ENCODE results near the gene SIX2. TPM values are rescaled to one million over a fixed set of nuclear protein-coding genes. Genes with fewer than 3 reads are reported as not detected.
"Not testable (repeated sequence)": the region's sequence is repeated elsewhere in the genome, so short reads cannot be mapped to it uniquely, and the experiment has no call there.

Gene SIX2
- not detected in 2 replicates for total RNA-seq

DNA sequence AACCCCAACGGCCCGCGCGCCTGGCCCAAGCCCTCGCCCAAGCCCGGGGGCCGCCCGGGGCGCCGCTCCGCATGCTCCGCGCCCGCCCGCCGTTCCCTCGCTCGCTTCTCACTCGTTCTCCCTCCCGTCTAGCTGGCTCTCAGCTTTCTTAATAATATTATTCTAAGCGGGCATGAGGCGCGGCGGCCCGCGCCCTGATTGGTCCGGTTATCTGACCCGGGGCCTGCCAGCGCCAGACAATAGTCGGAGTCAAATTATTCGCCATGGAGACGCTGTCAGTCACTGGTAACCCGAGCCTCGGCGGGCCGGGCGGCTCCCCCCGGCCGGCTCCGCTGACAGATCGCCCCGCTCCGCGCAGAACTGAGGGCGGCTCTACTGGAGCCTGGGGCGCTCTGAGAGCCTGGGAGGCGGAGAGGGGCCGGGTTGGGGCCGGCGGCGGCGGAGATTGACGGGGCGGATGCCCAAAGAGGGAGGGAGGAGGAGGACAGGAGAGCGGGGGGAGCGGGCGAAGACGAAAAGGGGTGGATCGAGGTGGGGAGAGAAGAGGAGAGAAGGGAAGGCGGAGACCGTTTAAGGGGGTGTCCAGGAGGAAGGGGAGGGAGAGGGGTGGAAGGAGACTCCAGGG lies at the start of gene SIX2:
Gene SIX2 (minus strand): TSS at position 150 of the 625 bp plus-strand sequence. CDS start 342 bp downstream, outside the sequence.
- Mint-ChIP-seq H3K4me3 (ENCODE audit: low read depth) (peak within 1 kb of the TSS; percentile 79), H3K27me3 (ENCODE audit: low read depth) (peaks cover 83% of the 10 kb centered on the region), H3K9me3 (no peaks in the 10 kb centered on the region), H3K36me3 (ENCODE audit: low read depth) (no peaks in the 10 kb centered on the region), H3K4me1 (ENCODE audit: low read depth) (peaks cover 6% of the 10 kb centered on the region), H3K27ac (no peak within 1 kb of the TSS)
- intact Hi-C loops (cut with micrococcal nuclease): loop anchor here (2.0 to 5.0 kb wide), 2 partner anchors 69 to 207 kb away; partner anchors contain the start of gene SIX3
- no peak for DNase-seq (ENCODE audit: low spot score)

DNA sequence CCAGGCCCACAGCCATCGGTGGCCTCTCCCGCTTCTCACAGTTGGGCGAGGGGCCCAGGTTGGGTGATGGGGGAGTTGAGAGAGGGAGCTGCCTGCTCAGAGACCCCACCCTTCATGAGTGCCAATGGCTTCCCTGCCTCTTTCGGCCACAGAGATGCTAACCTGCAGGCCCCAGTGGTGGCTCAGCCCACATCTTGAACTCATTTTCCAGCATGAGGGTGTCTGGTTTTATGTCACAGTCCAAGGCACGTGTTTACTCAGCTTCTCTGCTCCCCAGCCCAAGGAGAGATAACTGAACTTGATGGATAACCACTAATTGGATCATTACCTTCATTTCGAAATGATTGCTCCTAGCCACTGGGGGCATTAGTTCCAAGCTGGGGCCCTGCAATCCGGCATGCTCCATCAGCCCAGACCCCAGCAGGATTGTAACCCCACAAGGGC lies 45.9 kb upstream of the SIX2 start:
- Mint-ChIP-seq H3K4me3 (ENCODE audit: low read depth) (no peak overlapping the region), H3K27me3 (ENCODE audit: low read depth) (no peaks in the 10 kb centered on the region), H3K36me3 (ENCODE audit: low read depth) (no peaks in the 10 kb centered on the region), H3K27ac (no peak overlapping the region), H3K4me1 (ENCODE audit: low read depth) (no peaks in the 10 kb centered on the region), H3K9me3 (no peaks in the 10 kb centered on the region)
- intact Hi-C loops (cut with micrococcal nuclease): no loop called here
- no peak for DNase-seq (ENCODE audit: low spot score)

DNA sequence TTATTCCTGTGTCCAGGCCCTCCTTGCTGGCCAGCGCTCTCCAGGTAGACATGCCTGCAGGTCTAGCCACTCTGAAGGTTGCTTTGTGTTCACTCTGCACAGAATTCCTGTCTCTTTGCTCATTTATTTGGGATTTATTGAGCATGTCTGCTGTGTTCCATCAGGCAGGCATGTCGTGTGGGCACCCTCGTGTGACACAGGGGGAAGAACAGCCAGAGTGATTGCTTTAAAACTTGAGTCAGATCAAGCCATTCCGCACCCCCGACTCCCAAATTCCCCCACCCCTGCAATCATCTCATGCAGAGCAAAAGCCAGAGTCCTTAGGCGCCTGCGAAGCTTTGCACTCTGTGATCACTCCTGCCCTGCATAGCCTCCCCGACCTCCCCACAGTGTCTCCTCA lies 44.7 kb upstream of the SIX2 start:
- Mint-ChIP-seq H3K27me3 (ENCODE audit: low read depth) (no peaks in the 10 kb centered on the region), H3K27ac (no peak overlapping the region), H3K36me3 (ENCODE audit: low read depth) (no peaks in the 10 kb centered on the region), H3K4me3 (ENCODE audit: low read depth) (no peak overlapping the region), H3K9me3 (no peaks in the 10 kb centered on the region), H3K4me1 (ENCODE audit: low read depth) (no peaks in the 10 kb centered on the region)
- intact Hi-C loops (cut with micrococcal nuclease): loop anchor here (5.0 kb wide), 1 partner anchor 33 kb away; no protein-coding TSS in a partner anchor
- DNase-seq (ENCODE audit: low spot score): no peak

DNA sequence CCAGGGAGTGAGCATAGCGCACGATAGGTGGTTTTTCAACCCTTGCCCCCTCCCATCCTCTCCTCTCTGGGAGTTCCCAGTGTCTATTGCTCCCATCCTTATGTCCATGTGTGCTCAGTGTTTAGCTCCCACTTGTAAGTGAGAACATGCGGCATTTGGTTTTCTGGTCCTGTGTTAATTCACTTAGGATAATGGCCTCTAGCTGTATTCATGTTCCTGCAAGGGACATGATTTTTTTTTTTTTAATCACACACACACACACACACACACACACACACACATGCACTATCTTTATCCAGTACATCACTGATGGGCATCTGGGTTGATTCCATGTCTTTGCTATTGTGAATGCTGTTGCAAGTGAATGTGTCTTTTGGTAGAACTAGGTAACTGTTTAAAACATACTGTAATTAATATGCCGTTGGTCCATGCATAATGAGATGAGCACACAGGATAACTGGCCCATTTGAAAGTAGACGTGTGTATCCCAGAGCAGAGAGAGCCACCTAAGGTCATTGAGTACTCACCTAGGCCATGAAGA lies 43.2 kb upstream of the SIX2 start:
- Mint-ChIP-seq H3K4me1 (ENCODE audit: low read depth) (no peaks in the 10 kb centered on the region), H3K27ac (no peak overlapping the region), H3K9me3 (no peaks in the 10 kb centered on the region), H3K27me3 (ENCODE audit: low read depth) (no peaks in the 10 kb centered on the region), H3K4me3 (ENCODE audit: low read depth) (no peak overlapping the region), H3K36me3 (ENCODE audit: low read depth) (no peaks in the 10 kb centered on the region)
- DNase-seq (ENCODE audit: low spot score): no peak
- intact Hi-C loops (cut with micrococcal nuclease): loop anchor here (5.0 kb wide), 1 partner anchor 35 kb away; no protein-coding TSS in a partner anchor

DNA sequence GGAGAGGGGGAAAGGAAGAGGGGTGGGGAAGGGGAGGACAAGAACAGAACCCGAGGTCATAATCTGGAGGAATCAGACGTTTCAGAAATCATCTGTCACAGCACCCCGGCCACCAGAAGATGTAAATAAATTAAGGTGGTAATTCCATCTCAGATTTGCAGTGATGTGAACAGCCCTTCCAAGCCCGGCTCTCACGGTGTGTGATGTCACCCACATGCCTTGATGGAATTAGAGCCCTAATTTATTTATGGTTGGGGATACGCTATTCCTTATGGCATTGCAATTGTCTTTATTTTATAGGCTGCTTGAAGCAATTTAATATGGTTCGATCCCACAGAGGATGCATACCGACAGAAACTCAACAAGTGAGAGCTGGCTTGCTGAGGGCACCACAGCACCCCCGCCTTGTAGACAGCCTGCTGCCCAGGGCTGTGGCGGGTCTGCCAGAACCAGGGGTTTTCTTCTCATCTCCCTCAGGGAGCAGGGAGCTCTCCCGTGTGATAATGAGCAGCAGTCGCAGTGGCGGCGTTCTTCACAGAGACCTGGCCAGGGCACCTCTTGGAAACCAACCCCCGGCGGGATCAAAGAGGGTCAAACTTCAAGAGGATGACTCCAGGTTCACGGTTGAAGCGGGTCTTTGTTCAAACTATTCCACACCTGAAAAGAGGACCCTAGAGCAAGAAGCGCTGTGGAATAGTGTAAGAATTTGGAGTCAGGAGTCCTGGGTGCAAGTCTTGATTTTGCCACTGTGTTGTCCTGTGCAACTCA lies 40.5 kb upstream of the SIX2 start:
- Mint-ChIP-seq H3K4me3 (ENCODE audit: low read depth) (no peak overlapping the region), H3K9me3 (no peaks in the 10 kb centered on the region), H3K4me1 (ENCODE audit: low read depth) (no peaks in the 10 kb centered on the region), H3K27ac (no peak overlapping the region), H3K27me3 (ENCODE audit: low read depth) (peaks cover 9% of the 10 kb centered on the region), H3K36me3 (ENCODE audit: low read depth) (no peaks in the 10 kb centered on the region)
- DNase-seq (ENCODE audit: low spot score): no peak
- intact Hi-C loops (cut with micrococcal nuclease): loop anchor here (5.0 kb wide), 1 partner anchor 38 kb away; no protein-coding TSS in a partner anchor

DNA sequence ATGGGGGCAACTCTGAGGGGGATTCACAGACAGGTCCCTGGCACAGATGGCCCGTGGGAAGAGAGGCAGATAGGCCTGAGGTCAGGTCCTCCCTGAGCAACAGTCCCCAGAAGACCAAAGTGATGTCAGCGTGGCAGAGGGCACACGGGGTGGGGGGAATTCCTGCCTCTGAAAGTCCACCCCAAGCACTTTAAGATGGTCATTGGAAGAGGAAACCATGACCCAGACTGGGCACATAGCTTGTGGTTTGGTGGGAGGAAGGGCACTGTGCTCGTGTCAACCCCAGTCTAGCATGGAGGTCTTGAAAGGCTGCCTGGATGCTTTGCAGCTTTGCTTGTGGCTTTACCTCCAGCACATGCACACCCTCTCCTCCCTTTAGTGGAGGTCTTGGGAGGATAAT lies 38.0 kb upstream of the SIX2 start:
- intact Hi-C loops (cut with micrococcal nuclease): no loop called here
- H3K36me3 Mint-ChIP-seq (ENCODE audit: low read depth): no peaks in the 10 kb centered on the region

DNA sequence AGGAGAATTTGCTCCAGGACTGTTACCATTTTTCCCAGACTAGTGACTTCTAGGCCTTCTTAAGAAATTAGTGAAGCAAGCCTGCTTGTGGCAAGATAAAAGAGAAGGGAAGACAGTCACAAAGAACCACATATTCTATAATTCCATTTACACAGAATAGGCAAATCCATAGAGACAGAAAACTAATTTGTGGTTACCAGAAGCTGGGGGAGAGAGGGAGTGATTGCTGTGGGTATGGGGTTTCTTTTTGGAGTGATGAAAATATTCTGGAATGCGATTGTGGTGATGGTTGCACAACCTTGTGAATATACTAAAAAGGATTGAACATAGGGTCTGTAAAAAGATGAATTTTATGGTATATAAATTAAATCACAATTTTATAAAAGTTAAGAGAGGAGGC lies 37.5 kb upstream of the SIX2 start:
- intact Hi-C loops (cut with micrococcal nuclease): no loop called here
- no peak for DNase-seq (ENCODE audit: low spot score)
- Mint-ChIP-seq H3K27me3 (ENCODE audit: low read depth) (peaks cover 25% of the 10 kb centered on the region), H3K36me3 (ENCODE audit: low read depth) (no peaks in the 10 kb centered on the region), H3K9me3 (no peaks in the 10 kb centered on the region), H3K4me3 (ENCODE audit: low read depth) (no peak overlapping the region), H3K27ac (no peak overlapping the region), H3K4me1 (ENCODE audit: low read depth) (no peaks in the 10 kb centered on the region)

More for the DNA sequence above, 38.0 kb upstream of the SIX2 start:
- Mint-ChIP-seq H3K4me1 (ENCODE audit: low read depth) (no peaks in the 10 kb centered on the region), H3K27ac (no peak overlapping the region), H3K9me3 (no peaks in the 10 kb centered on the region), H3K4me3 (ENCODE audit: low read depth) (no peak overlapping the region), H3K27me3 (ENCODE audit: low read depth) (peaks cover 22% of the 10 kb centered on the region)
- DNase-seq (ENCODE audit: low spot score): no peak

DNA sequence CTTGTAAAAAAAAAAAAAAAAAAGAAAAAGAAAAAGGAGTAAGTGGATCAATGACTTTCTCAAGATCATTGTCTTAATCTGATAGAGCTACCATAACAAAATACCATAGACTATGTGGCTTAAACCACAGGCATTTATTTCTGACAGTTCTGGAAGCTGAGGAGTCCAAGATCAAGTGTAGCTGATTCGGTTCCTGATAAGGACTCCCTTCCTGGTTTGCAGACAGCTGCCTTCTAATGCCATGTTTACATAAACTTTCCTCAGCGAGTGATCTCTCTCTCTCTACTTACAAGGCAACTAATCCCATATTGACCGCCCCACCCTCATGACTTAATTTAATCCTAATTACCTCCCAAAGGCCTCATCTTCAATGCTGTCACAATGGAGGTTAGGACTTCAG lies 36.5 kb upstream of the SIX2 start:
- no peaks in the 10 kb centered on the region for H3K36me3 Mint-ChIP-seq (ENCODE audit: low read depth)
- no peaks in the 10 kb centered on the region for H3K4me1 Mint-ChIP-seq (ENCODE audit: low read depth)
- peaks cover 27% of the 10 kb centered on the region for H3K27me3 Mint-ChIP-seq (ENCODE audit: low read depth)
- H3K27ac Mint-ChIP-seq: no peak overlapping the region
- no peak for DNase-seq (ENCODE audit: low spot score)
- no peak overlapping the region for H3K4me3 Mint-ChIP-seq (ENCODE audit: low read depth)
- no peaks in the 10 kb centered on the region for H3K9me3 Mint-ChIP-seq
- intact Hi-C loops (cut with micrococcal nuclease): no loop called here

DNA sequence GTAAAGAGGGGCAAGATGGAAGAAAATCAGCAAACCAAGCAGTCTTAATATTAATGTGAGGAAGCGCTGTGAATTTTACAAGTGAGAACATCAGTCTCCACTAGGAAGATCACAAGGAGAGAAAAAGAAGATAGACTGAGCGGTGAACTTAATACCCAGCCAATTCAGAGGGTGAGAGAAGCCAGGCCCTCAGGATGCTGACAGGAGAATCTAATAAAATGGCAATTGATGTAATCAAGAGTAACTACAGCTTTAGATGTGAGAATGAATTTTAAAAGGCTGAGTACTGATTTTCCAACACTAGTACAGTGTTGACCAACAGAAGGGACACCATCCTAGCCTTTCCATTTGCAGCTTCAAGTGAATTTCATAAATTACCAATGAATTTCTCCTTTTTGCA lies 35.7 kb upstream of the SIX2 start:
- intact Hi-C loops (cut with micrococcal nuclease): no loop called here
- H3K27me3 Mint-ChIP-seq (ENCODE audit: low read depth): peaks cover 29% of the 10 kb centered on the region
- DNase-seq (ENCODE audit: low spot score): no peak
- H3K36me3 Mint-ChIP-seq (ENCODE audit: low read depth): no peaks in the 10 kb centered on the region
- no peak overlapping the region for H3K4me3 Mint-ChIP-seq (ENCODE audit: low read depth)
- no peaks in the 10 kb centered on the region for H3K4me1 Mint-ChIP-seq (ENCODE audit: low read depth)
- no peaks in the 10 kb centered on the region for H3K9me3 Mint-ChIP-seq
- no peak overlapping the region for H3K27ac Mint-ChIP-seq

DNA sequence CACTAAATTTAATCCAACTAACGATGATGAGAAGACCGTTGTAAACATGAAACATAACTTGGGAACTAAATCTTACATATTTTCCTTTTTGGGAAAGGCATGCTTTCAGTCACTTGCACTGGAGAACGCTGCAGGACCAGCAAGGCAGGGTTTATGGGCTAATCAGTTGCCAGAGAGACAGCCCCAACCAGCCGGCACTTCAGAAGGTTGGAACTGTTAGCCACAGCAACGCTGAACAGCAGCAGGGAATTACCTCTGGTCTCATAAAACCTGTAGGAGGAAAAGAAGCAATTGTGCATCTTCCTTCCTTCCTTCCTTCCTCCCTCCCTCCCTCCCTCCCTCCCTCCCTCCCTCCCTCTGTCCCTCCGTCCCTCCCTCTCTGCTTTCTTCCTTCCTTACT lies 33.9 kb upstream of the SIX2 start:
- DNase-seq (ENCODE audit: low spot score): no peak
- intact Hi-C loops (cut with micrococcal nuclease): no loop called here
- no peaks in the 10 kb centered on the region for H3K9me3 Mint-ChIP-seq
- no peaks in the 10 kb centered on the region for H3K4me1 Mint-ChIP-seq (ENCODE audit: low read depth)
- H3K27me3 Mint-ChIP-seq (ENCODE audit: low read depth): peaks cover 29% of the 10 kb centered on the region
- H3K4me3 Mint-ChIP-seq (ENCODE audit: low read depth): no peak overlapping the region
- H3K27ac Mint-ChIP-seq: no peak overlapping the region
- H3K36me3 Mint-ChIP-seq (ENCODE audit: low read depth): no peaks in the 10 kb centered on the region

DNA sequence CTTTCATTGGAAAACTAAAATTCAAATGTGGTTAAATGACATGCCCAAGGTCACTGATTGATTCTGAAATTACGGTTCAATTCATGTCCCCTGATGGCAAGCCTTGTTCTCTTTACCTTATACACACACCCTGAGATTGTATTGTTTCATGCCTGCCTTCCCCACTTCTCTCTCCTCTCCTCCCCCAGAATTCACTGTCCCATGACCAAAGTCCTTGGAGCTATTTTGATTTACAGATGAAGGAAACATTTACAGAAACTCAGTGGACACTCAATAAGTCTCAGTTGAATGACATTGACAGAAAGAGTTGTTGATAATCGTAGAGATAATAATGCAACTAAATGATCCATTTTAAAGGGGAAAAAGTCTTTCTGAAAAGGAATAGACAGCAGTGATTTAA lies 33.1 kb upstream of the SIX2 start:
- Mint-ChIP-seq H3K4me3 (ENCODE audit: low read depth) (no peak overlapping the region), H3K4me1 (ENCODE audit: low read depth) (no peaks in the 10 kb centered on the region), H3K27ac (no peak overlapping the region), H3K36me3 (ENCODE audit: low read depth) (no peaks in the 10 kb centered on the region), H3K27me3 (ENCODE audit: low read depth) (peaks cover 29% of the 10 kb centered on the region), H3K9me3 (no peaks in the 10 kb centered on the region)
- DNase-seq (ENCODE audit: low spot score): no peak
- intact Hi-C loops (cut with micrococcal nuclease): no loop called here

DNA sequence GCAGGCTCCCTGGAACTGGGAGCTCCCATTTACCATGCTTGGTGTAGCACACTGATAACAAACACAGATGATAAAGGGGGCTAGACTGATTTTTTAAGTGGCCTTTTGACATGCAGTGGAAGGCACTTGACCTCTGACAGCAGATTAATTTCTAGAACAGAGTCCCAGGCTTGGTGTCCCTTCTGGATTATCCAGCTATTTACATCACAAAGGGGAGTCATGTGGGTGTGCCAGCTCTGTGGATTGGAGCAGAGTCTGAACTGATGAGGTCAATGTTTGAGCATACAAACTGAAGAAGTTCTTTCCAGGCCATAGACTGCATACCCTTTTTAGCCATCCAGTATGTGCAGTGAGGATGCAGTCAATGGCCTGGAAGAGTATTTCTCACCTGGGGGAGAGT lies 31.5 kb upstream of the SIX2 start:
- H3K36me3 Mint-ChIP-seq (ENCODE audit: low read depth): no peaks in the 10 kb centered on the region
- no peak overlapping the region for H3K4me3 Mint-ChIP-seq (ENCODE audit: low read depth)
- H3K27me3 Mint-ChIP-seq (ENCODE audit: low read depth): peaks cover 24% of the 10 kb centered on the region
- H3K27ac Mint-ChIP-seq: no peak overlapping the region
- no peak for DNase-seq (ENCODE audit: low spot score)
- no peaks in the 10 kb centered on the region for H3K9me3 Mint-ChIP-seq
- no peaks in the 10 kb centered on the region for H3K4me1 Mint-ChIP-seq (ENCODE audit: low read depth)
- intact Hi-C loops (cut with micrococcal nuclease): no loop called here

DNA sequence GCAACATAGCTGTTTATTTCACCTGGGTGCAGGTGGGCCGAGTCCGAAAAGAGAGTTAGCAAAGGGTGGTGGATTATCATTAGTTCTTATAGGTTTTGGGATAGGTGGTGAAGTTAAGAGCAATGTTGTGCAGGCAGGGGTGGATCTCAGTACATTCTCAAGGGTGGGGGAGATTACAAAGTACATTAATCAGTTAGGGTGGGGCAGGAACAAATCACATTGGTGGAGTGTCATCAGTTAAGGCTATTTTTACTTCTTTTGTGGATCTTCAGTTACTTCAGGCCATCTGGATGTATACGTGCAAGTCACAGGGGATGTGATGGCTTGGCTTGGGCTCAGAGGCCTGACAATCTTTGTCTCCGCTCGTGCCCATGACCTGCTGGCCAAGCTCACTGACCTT lies 30.6 kb upstream of the SIX2 start:
- peaks cover 21% of the 10 kb centered on the region for H3K27me3 Mint-ChIP-seq (ENCODE audit: low read depth)
- H3K4me3 Mint-ChIP-seq (ENCODE audit: low read depth); intact Hi-C loops (cut with micrococcal nuclease); H3K27ac Mint-ChIP-seq; DNase-seq (ENCODE audit: low spot score); H3K9me3 Mint-ChIP-seq; H3K36me3 Mint-ChIP-seq (ENCODE audit: low read depth); H3K4me1 Mint-ChIP-seq (ENCODE audit: low read depth): not testable (repeated sequence)

All from activated T-helper 2 cell treated with anti-CD3 and anti-CD28 coated beads, Interferon-gamma antibody, Interleukin-2, Interleukin-4, amounts not matched to agents 10 μg/mL and 5 μg/mL and 100 μg/mL, durations not matched to agents 14 hours and 24 hours and 36 hours (primary cell).